IPS-NIHi11 (cell line): ENCODE results near the gene BMP7.

Source experiments
- DNase-seq: peaks from one replicate; pipeline ENCODE4 v3.0.0; 2012; ENCODE audit warnings: mixed read lengths, low spot score

BMP7 gene

DNA sequence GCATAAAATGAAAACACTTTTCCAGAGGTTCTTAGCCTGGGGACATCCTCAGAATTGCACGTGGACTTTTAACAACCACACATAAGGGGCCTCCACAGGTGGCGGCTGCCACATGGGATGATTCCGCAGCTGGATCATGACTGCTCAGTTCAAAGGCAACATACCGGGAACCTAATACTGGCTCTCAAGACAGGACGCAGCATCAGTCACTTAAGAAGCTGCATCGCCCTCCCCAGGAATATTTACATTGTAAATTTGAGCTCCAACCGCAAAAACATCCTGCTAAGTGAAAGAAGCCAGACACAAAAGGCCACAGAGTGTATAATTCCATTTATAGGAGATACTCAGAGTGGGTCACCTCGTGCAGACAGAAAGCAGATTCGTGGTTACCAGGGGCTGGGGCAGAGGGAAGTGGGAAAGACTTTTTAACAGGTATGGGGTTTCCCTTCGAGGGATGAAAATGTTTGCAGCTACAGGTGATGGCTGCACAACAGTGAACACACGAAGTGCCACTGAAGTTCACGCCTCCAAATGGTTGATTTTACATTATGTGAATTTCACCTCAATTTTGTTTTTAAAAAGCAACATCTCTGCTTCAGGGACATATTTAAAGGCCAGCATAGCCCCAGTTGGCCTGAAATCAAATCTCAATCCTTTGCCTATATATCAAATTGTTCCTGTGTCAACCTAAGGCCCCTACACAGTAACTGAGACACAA lies 141.5 kb downstream of the BMP7 start:
- no peak for DNase-seq

DNA sequence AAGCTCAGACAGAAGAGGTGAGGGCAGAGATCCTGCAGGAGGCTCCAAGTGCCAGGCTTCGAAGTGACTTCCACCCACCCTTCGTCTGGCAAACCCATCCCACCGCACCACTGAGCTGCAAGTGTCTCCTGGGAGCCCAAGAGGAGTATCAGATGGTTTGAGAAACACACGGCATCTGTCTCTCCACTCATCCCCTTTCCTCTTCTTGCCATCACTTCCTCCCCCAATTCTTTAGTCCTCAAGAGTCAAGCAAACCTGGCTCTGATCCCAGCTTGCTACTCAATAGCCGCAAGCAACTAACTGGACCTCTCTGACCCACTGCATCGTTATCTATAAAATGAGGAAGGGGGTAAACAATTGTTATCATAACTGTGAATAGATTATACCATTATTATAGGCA lies 142.1 kb downstream of the BMP7 start:
- DNase-seq, result no peak

DNA sequence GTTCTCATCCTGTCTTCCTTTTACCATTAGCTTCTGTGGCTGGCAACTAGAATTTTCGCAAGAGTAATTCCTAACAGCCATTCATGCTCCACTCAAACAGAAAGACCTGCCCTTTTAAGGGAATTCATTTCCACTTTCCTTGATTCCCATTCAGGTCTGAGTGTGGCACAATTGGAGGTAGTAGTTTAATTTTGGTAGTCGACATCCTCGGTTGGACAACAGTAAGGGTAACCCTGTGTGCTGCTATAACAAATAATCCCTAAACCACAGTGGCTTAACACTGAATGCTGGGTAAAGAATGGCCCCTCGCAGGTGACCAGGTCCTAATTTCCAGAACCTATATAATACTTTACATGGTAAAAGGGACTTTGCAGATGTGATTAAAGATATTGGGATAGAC lies 142.9 kb downstream of the BMP7 start:
- no peak for DNase-seq

DNA sequence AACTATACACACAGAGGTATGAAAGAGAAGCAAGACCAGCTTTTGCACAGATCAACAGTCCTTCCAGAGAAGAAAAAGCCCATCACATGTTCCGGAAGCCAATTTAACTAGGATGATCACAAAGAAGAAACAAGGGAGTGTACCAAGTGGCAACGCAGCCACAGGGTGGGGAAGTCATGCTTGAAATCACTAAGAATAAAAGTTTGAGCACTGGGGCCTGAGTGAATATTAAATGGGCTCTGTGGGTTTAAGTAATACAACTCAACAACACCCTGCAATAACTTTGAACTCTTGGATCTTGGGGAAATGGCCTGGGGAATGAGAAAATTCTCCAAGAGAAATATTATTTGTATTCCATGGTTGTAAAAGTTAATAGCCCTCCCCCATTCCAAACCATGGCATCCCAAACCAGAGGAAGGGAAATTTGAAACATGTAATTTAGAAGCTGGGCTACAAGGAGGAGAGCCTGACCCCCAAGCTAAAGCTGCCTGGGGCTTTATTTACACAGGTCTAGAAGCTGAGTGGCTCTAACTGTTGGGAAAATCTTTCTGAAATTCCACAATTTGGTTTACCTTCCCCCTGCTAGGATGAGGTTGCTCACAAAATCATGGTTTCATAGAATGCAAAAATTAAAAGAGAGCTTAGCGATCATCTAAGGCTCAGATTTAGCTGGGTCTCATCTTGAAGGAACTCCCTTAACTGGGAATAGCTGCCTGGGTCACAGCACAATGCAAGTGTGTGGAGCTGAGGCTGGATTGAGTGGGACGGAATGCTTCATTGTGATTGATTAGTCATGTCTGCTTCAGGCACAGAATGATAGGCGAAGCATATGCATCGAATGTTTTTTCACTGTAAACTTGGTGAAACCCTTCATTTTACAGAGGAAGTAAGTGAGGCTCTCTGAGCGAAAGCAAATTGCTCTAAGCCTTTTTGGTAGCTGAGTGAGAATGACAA lies 143.6 kb downstream of the BMP7 start:
- no peak for DNase-seq

DNA sequence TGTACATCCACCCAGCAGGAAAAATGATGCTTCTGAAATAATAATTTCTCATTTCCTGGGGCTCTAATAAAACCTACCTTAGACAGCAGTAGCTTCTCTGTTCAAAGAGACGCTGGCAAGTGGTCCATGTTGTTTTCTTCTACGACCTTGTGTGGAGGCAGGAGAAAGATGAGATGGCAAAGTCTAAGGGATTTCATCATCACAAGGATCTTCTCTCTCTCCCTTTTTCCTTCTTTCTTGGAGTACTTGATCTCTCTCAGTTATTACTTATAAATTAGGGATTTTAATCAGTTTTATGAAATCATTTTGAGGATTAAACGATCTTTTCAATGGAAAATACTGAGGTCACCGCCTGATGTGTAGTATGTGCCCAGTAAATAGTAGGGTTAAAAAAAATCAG lies 147.5 kb downstream of the BMP7 start:
- no peak for DNase-seq
